Right atrium auricular region (tissue), 2 donors: Measurements from ENCODE around the gene TBCD. TPM values are rescaled to one million over a fixed set of nuclear protein-coding genes. Genes with fewer than 3 reads are reported as not detected.

Experiments used
- DNase-seq: peaks from one replicate; pipeline ENCODE4 v3.0.0-alpha.2; 2019; ENCODE audit warnings: low spot score
- H3K27ac ChIP-seq, 2 donors: fragments of 200-600 bp; sonication (generic); 1 replicate in 1 of 2; 2 replicates in 1 of 2; pipeline ENCODE4 v1.5.1; 2016 to 2019
- H3K27me3 ChIP-seq, 2 donors: fragments of 200-600 bp; sonication (generic); one replicate each; pipeline versions ENCODE4 v1.5.1 to v1.6.0; 2017 to 2019
- H3K36me3 ChIP-seq: fragments of 200-600 bp; sonication (generic); one replicate; pipeline ENCODE4 v1.5.1; 2016
- H3K4me1 ChIP-seq, 2 donors: fragments of 200-600 bp; sonication (generic); one replicate each; pipeline versions ENCODE4 v1.5.1 to v1.6.0; 2017 to 2019
- H3K4me3 ChIP-seq, 2 donors: fragments of 200-600 bp; sonication (generic); 1 replicate in 1 of 2; 2 replicates in 1 of 2; pipeline ENCODE4 v1.5.1; 2017 to 2019; ENCODE audit warnings: mild to moderate bottlenecking in 1 of 2, moderate library complexity in 1 of 2
- H3K9me3 ChIP-seq, 2 donors: fragments of 200-600 bp; sonication (generic); one replicate each; pipeline ENCODE4 v1.5.1; 2019
- CTCF ChIP-seq, 2 donors: fragments of 200-600 bp; sonication (generic); IDR thresholded peaks; one replicate each; pipeline ENCODE4 v1.5.1; 2019; ENCODE audit warnings: antibody characterized with exemption in 2 of 2
- total RNA-seq, 2 donors: library from RNA; depleted of rRNA; stranded (reverse); fragments of >200 nt; gene quantifications; one replicate each; pipeline ENCODE4 v1.1.0, GENCODE V29; 2016

TBCD gene
- total RNA-seq, 2 donors from 2014 or later, result 19.4 to 29.6 TPM

- Histone ChIP-seq H3K9me3 (no peaks in the 10 kb centered on the region), H3K4me3 (no peak overlapping the region), H3K36me3 (peaks cover 13% of the 10 kb centered on the region), H3K4me1 (peaks cover 0 to 24% of the 10 kb centered on the region in 2 donors), H3K27ac (no peak overlapping the region), H3K27me3 (no peaks in the 10 kb centered on the region)
- DNase-seq, result no peak
- TF ChIP-seq CTCF (IDR thresholded peaks at IDR 0.05), result no peak
These were observed 57.3 kb downstream of the TBCD start for GRCh38 chr17:82808921-82809905.

GRCh38 chr17:82810644-82811430 is 59.0 kb downstream of the TBCD start:
- Histone ChIP-seq H3K27me3 (no peaks in the 10 kb centered on the region), H3K4me1 (peaks cover 0 to 8% of the 10 kb centered on the region in 2 donors), H3K9me3 (no peaks in the 10 kb centered on the region), H3K4me3 (no peak overlapping the region), H3K36me3 (peaks cover 20% of the 10 kb centered on the region), H3K27ac (no peak overlapping the region)
- no peak for TF ChIP-seq CTCF (IDR thresholded peaks at IDR 0.05)
- DNase-seq, result no peak

- TF ChIP-seq CTCF (IDR thresholded peaks at IDR 0.05), result no peak
- Histone ChIP-seq H3K27ac (no peak overlapping the region), H3K36me3 (peaks cover 27% of the 10 kb centered on the region), H3K9me3 (no peaks in the 10 kb centered on the region), H3K4me1 (no peaks in the 10 kb centered on the region), H3K27me3 (no peaks in the 10 kb centered on the region), H3K4me3 (no peak overlapping the region)
- DNase-seq, result no peak
These were observed 60.2 kb downstream of the TBCD start for GRCh38 chr17:82812058-82812457.

GRCh38 chr17:82812601-82813000 is 60.7 kb downstream of the TBCD start:
- Histone ChIP-seq H3K27ac (no peak overlapping the region), H3K4me1 (no peaks in the 10 kb centered on the region), H3K9me3 (no peaks in the 10 kb centered on the region), H3K27me3 (no peaks in the 10 kb centered on the region), H3K36me3 (peaks cover 32% of the 10 kb centered on the region), H3K4me3 (no peak overlapping the region)
- DNase-seq, result no peak
- TF ChIP-seq CTCF (IDR thresholded peaks at IDR 0.05), result no peak

- peaks cover 34% of the 10 kb centered on the region for H3K36me3 ChIP-seq
- H3K27ac ChIP-seq, result no peak overlapping the region
- DNase-seq, result no peak
- H3K9me3 ChIP-seq, result no peaks in the 10 kb centered on the region
- no peaks in the 10 kb centered on the region for H3K4me1 ChIP-seq
- TF ChIP-seq CTCF (IDR thresholded peaks at IDR 0.05), result no peak
- H3K4me3 ChIP-seq, result no peak overlapping the region
- no peaks in the 10 kb centered on the region for H3K27me3 ChIP-seq
These were observed 61.6 kb downstream of the TBCD start for GRCh38 chr17:82813299-82814051.
